NCI-H510A (cell line): Measurements from ENCODE around the gene ARHGAP12.
"Not testable (repeated sequence)": the region's sequence is repeated elsewhere in the genome, so short reads cannot be mapped to it uniquely, and the experiment has no call there.

Experiments used
- DNase-seq: peaks from one replicate; lab custom pipeline; 2025; lab: John Stamatoyannopoulos, UW

Gene ARHGAP12

GRCh38 chr10:31926160-31926559, 2.5 kb downstream of the ARHGAP12 start:
- no peak for DNase-seq

DNA sequence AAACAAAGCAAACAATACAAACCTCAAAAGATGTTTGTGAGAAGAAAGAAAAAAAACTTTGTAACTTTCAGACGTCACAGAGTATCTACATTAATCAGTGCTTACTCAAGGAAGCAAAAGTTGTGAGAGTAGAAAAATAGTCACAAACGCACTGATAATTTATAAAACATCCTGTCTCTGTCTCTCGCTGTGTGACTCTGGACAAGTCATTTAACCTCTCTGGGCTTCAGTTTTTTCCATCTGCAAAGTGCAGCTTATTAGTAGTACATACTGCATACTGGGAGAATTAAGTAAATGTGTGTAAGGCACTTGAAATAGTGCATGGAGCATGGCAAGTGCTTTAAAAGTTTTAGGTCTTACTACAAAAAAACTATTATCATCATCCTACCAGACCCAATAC, 3.8 kb downstream of the ARHGAP12 start:
- no peak for DNase-seq

GRCh38 chr10:31923389-31923788, 5.2 kb downstream of the ARHGAP12 start:
- no peak for DNase-seq

DNA sequence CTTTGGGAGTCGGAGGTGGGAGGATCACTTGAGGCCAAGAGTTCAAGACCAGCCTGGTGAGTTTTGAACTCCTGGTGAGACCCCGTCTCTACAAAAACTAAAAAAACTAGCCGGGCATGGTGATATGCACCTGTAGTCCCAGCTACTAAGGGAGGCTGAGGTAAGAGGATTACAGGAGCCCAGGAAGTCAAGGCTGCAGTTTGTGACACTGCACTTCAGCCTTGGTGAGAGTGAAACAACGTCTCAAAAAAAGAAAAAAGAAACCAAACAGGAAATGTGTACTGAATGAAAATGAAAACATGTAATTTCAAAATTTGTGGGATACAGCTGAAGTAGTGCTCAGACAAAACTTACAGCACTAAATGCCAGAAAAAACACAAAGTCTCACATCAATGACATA, 7.6 kb downstream of the ARHGAP12 start:
- no peak for DNase-seq

- DNase-seq = no peak
Measured at GRCh38 chr10:31920538-31920937, 8.1 kb downstream of the ARHGAP12 start.

- no peak for DNase-seq
Measured at GRCh38 chr10:31918671-31919409, 9.8 kb downstream of the ARHGAP12 start.

GRCh38 chr10:31914370-31914769, 14.3 kb downstream of the ARHGAP12 start:
- no peak for DNase-seq

DNA sequence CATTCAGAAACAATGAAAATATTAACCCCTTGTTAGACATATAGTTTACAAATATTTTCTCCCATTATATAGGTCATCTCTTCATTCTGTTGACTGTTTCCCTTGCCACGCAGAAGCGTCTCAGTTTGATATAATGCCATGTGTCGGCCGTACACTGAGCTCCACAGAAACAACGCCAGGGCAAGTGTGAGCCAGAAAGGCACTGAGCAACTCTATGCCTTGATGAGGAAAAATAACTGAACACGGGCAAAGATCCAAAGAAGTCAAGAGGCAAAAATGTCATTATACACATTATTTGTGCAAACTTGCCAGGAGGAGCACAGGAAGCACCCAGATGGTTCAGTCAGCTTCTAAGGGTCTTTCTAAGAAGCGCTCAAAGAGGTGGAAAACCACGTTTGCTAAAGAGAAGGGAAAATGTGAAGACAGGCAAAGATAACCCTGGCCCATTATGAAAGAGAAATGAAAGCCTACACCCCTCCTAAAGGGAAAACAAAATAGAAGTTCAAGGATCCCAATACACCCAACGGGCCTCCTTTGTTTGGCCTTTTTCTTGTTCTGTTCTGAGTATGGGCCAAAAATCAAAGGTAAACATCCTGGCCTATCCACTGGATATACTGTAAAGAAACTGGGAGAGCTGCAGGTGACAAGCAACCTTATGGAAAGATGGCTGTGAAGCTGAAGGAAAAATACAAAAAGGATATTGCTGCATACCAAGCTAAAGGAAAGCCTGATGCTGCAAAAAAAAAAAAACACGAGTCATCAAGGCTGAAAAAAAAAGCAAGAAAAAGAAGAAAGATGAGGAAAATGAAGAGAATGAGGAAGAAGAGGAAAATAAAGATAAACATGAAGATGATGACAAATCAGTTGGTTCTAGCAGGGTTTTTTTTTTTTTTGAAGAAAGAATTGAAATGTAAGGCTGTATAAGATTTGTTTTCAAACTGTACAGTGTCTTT, 15.5 kb downstream of the ARHGAP12 start:
- DNase-seq = no peak

GRCh38 chr10:31912289-31912688, 16.3 kb downstream of the ARHGAP12 start:
- no peak for DNase-seq

GRCh38 chr10:31910016-31910415, 18.6 kb downstream of the ARHGAP12 start:
- no peak for DNase-seq

DNA sequence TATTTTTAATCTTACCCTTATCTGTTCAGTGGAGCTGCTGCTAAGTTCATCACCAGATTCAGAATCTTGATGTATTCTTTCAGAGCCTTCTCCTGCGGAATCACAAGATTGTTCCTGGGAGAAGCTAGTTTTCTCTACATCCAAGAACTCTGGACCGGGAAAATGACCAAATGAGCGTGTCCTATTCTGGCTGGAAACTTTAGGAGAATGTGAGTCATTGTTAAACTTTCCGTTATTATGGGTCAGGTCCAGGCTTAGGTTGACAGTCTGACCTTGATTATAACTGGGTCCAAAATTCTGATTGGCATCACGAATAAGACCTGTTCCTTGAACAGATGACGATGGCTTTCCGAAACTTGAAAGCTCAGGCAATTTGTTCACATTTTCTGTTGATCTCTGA, 20.5 kb downstream of the ARHGAP12 start:
- no peak for DNase-seq

DNA sequence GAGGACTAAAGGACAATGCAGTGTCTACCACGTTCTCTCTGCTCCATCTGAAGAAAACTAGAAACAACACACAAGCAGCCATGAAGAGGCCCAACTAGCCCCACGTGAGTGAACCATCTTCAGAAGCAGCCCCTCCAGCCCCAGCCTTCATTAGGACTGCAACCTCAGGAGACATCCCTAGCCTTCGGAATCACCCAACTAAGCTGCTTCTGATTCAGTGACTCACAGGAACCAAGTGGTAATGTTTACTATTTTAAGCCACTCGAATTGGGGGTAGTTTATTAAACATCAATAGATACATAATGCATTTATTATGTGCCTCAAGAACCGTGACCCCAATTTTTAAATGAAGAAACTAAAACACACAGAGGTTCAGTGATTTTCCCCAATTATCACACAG, 22.6 kb downstream of the ARHGAP12 start:
- DNase-seq = no peak

- no peak for DNase-seq
Measured at GRCh38 chr10:31905586-31905985, 23.0 kb downstream of the ARHGAP12 start.

DNA sequence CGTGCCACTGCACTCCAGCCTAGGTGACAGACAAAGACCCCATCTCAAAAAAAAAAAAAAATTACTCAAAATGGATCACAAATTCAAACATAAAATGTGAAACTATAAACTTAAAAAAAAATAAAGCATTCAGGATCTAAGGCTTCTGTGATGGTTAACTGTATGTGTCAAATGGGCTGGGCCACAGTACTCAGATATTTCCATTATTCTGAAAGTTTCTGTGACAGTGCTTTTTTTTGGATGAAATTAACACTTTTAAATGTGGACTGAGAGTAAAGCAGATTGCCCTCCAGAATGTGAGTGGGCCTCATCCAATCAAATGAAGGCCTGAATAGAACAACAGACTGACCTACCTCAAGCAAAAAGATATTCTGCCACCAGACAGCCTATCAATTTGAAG, 26.0 kb downstream of the ARHGAP12 start:
- DNase-seq = no peak

- DNase-seq = no peak
Measured at GRCh38 chr10:31897506-31897905, 31.1 kb downstream of the ARHGAP12 start.

GRCh38 chr10:31896968-31897384, 31.7 kb downstream of the ARHGAP12 start:
- DNase-seq = no peak

- DNase-seq = not testable (repeated sequence)
Measured at GRCh38 chr10:31895722-31896121, 32.9 kb downstream of the ARHGAP12 start.

- no peak for DNase-seq
Measured at GRCh38 chr10:31888442-31888841, 40.2 kb downstream of the ARHGAP12 start.

- no peak for DNase-seq
Measured at GRCh38 chr10:31887850-31888249, 40.8 kb downstream of the ARHGAP12 start.

DNA sequence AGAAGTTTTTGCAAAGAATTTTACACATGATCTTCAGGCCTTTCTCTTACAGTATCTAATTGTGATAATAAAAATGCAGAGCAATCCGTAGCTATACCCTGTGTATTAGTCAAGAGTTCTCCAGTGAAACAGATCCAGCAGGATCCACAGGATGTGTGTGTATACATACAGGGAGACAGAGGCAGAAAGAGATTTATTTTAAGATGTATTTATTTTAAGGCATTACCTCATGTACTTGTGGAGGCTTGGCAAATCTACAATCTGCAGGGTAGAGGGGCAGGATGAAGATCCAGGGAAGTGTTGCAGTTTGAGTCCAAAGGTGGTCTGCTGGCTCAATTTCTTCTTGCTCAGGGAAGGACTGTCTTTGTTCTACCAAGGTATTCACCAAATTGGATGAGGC, 41.7 kb downstream of the ARHGAP12 start:
- no peak for DNase-seq

DNA sequence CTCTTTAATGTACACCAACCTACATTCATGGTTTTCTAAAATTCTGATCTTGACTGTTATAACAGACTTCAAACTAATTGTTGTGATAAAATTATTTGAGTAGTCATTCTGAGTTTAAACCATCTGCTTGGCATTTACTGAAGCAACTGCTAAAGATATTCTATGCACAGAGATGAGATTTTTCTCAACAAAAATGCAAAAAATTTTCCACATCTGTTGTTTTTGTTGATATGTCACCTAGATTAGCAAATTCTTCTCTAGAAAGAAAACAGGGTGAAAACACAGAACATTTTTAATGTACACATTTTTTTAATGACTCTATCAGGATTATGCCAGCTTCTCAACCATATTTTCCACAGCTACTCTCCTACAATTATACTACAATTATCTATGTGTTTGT, 42.7 kb downstream of the ARHGAP12 start:
- DNase-seq = no peak

GRCh38 chr10:31884386-31884785, 44.2 kb downstream of the ARHGAP12 start:
- no peak for DNase-seq

GRCh38 chr10:31883397-31883796, 45.2 kb downstream of the ARHGAP12 start:
- DNase-seq = no peak
